Mesodermal cell (in vitro differentiated cells): ENCODE data around the gene ART5.
"Not testable (repeated sequence)": the region's sequence is repeated elsewhere in the genome, so short reads cannot be mapped to it uniquely, and the experiment has no call there.

Source experiments
- H3K27ac ChIP-seq: 2 replicates; pipeline ENCODE4 v1.7.0; 2013; ENCODE audit warnings: mild to moderate bottlenecking, low read depth, low read length, moderate library complexity; ENCODE audit not compliant: severe bottlenecking
- H3K36me3 ChIP-seq: 2 replicates; pipeline ENCODE4 v1.7.1; 2013; ENCODE audit warnings: mild to moderate bottlenecking, low read length, moderate library complexity; ENCODE audit not compliant: control insufficient read depth, insufficient read depth
- H3K4me1 ChIP-seq: one replicate; pipeline ENCODE4 v1.7.1; 2013; ENCODE audit warnings: mild to moderate bottlenecking, low read length; ENCODE audit not compliant: insufficient read depth, control insufficient read depth, poor library complexity, severe bottlenecking
- H3K4me3 ChIP-seq: 2 replicates; pipeline ENCODE4 v1.7.0; 2013; ENCODE audit warnings: low read length, control low read depth, mild to moderate bottlenecking; ENCODE audit not compliant: insufficient read depth, poor library complexity, severe bottlenecking; ENCODE audit errors: extremely low read depth
- H3K9me3 ChIP-seq: 2 replicates; pipeline ENCODE4 v1.7.1; 2013; ENCODE audit warnings: mild to moderate bottlenecking, low read length, moderate library complexity; ENCODE audit not compliant: control insufficient read depth
- WGBS, 2 experiments: methylation state at CpG; one replicate each; pipeline ENCODE4 v1.1.5; 2013; ENCODE audit warnings: missing lambda C conversion rate in 2 of 2; ENCODE audit not compliant: insufficient coverage in 2 of 2; 5-methylcytosine and 5-hydroxymethylcytosine counted together

ART5 gene

DNA sequence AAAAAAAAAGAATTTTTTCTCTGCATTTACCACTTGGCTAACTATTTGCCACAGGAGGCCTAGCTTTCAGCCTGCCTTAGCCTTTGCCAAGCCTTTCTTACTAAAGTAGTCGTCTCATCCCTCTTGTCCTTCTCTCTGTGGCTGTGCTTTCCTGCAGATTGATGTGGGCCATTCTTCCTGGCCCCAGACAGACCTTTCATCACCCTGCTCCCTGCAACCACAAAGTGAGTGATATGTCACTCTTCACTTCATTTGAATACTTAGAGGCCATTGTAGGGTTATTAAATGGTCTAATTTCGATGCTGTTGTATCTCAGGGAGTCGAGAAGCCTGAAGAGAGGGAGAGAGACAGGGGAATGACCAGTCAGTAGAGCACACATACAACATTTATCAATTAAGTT, 37.6 kb downstream of the ART5 start:
- H3K36me3 ChIP-seq: no peaks in the 10 kb centered on the region
- WGBS, 2 experiments: 75 to 88% methylated on average over 1 of the region's 3 CpGs
- H3K9me3 ChIP-seq: no peaks in the 10 kb centered on the region

DNA sequence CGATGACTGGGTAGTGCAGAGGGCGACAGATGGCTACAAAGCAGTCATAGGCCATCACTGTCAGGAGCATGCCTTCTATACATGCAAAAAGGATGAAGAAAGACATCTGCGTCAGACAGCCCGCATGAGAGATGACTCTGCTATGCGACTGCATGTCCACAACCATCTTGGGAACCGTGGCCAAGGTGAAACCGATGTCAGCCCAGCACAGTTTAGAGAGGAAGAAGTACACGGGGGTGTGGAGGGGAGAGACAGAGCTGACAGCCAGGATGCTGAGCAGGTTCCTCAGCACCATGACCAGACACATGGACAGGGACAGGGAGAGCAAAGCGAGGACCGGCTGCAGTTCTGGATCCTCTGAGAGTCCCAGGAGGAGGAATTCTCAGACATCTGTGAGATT, 41.6 kb downstream of the ART5 start:
- H3K4me1 ChIP-seq, H3K27ac ChIP-seq, H3K9me3 ChIP-seq, H3K4me3 ChIP-seq, H3K36me3 ChIP-seq: not testable (repeated sequence)
- 86 to 87% methylated on average over 2 of the region's 10 CpGs for WGBS, 2 experiments

More for the DNA sequence above, 37.6 kb downstream of the ART5 start:
- no peaks in the 10 kb centered on the region for H3K4me1 ChIP-seq
- no peak overlapping the region for H3K4me3 ChIP-seq
- no peak overlapping the region for H3K27ac ChIP-seq

DNA sequence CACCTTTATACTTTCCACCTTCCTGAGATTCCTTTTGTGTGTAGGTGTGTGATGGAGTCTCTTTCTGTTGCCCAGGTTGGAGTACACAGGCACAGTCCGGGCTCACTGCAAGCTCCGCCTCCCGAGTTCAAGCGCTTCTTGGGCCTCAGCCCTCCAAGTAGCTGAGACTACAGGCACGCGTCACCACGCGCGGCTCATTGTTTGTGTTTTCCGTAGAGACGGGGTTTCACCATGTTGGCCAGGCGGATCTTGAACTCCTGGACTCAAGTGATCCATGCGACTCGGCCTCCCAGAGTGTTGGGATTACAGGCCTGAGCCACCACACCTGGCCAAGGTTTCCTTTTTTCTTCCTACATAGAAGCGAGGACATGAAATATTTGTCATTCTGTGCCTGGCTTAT, 44.0 kb downstream of the ART5 start:
- 93% methylated on average over 14 of the region's 15 CpGs for WGBS, 2 experiments
- not testable (repeated sequence) for H3K4me1 ChIP-seq, H3K9me3 ChIP-seq, H3K36me3 ChIP-seq, H3K4me3 ChIP-seq, H3K27ac ChIP-seq

DNA sequence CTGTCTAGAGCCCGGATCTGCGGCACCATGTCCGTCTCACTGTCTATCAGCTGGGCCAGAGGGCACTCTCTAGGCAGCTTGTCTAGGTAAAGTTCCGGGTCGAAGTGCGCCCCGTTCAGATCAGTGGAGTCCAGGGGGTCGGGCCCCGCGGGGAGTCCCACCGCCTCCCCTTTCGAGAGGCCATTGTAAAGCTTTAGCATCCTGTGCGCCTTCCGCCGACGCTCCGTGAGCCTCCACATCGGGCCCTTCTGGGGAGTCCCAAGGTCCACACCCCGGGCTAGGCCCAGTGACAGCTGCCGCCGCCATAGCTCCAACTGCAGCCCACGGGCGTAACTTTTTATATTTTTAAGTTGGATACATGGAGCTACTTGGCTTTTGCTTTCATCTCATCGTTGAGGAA, 50.5 kb downstream of the ART5 start:
- 96% methylated on average over 19 to 21 of the region's 24 CpGs for WGBS, 2 experiments
- not testable (repeated sequence) for H3K4me1 ChIP-seq, H3K36me3 ChIP-seq, H3K4me3 ChIP-seq, H3K9me3 ChIP-seq, H3K27ac ChIP-seq

DNA sequence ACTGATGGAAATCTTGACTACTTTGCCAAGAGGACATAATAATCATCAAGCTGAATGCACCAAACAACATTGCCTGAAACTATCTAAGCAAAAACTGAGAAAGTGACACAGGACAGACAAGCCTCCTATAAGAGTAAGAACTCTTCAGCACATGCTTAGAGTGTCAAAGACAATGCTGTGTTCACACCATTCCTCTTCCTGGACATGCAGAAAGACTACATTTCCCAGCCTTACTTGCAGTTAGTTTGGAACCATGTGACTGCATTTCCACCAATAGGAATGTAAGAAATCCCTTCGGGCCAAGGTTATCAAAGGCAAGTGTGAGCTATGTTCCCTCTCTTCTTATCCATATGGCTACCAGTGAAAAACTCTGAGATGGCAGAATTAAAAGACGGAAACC, 51.6 kb downstream of the ART5 start:
- H3K4me1 ChIP-seq, H3K9me3 ChIP-seq, H3K36me3 ChIP-seq, H3K4me3 ChIP-seq, H3K27ac ChIP-seq: not testable (repeated sequence)
- whole genome bisulfite sequencing, 2 experiments: 78 to 100% methylated on average over 1 to 2 of the region's 2 CpGs

DNA sequence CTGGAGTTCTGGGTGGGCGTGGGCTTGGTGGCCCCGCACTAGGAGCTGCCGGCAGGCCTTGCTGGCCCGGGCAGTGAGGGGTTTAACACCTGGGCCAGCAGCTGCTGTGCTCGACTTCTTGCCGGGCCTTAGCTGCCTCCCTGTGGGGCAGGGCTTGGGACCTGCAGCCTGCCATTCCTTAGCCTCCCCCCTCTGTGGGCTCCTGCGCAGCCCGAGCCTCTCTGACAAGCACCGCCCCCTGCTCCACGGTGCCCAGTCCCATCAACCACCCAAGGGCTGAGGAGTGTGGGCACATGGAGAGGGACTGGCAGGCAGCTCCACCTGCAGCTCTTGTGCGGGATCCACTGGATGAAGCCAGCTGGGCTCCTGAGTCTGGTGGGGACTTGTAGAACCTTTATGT, 53.0 kb downstream of the ART5 start:
- H3K4me3 ChIP-seq, H3K9me3 ChIP-seq, H3K36me3 ChIP-seq, H3K27ac ChIP-seq, H3K4me1 ChIP-seq: not testable (repeated sequence)
- 76 to 82% methylated on average over 3 to 9 of the region's 11 CpGs for WGBS, 2 experiments
